GM18505 (cell line): ENCODE results near the gene IL17RB.

Experiments
- ATAC-seq: cut with Tn5 transposase; IDR thresholded peaks from one replicate; pipeline ENCODE4 v1.9.1; 2021; ENCODE audit not compliant: unreplicated experiment
- POLR2A ChIP-seq: IDR thresholded peaks from 4 replicates; pipeline ENCODE4 v1.6.1; 2011; ENCODE audit warnings: borderline replicate concordance; ENCODE audit not compliant: insufficient read depth, insufficient read length; ENCODE audit errors: extremely low read depth

The IL17RB gene

DNA sequence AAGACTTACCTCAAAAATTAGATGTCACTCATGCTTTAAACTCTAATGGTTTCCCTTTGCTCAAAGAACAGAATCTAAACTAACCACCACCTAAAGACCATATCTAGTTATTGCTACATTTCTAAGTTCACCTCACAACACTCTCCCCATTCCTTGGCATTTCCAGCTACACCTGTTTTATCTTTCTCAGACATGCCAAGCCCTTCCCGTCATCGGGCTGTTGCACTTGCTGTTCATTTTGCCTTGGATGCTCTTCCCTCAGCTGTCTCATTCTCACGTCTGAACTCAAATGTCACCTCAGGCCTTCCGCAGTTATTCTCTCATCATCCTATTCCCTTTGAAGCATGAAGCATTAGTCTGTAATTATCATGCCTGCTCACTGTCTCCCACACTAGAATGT, 36.6 kb downstream of the IL17RB start:
- no peak for ATAC-seq
- TF ChIP-seq POLR2A, result no peak

DNA sequence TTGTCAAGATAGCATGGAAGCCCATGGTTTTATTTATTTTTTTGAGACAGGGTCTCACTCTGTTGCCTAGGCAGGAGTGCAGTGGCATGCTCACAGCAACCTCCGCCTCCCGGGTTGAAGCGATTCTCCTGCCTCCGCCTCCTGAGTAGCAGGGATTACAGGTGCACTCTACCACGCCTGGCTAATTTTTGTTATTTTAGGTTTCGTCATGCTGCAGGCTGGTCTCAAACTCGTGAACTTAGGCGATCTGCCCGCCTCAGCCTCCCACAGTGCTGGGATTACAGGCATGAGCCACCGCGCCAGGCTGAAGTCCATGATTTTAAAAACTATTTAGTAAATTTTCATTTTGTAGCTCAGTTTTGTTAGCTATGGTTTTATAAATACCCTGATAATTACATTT, 38.3 kb downstream of the IL17RB start:
- no peak for TF ChIP-seq POLR2A
- ATAC-seq, result no peak

DNA sequence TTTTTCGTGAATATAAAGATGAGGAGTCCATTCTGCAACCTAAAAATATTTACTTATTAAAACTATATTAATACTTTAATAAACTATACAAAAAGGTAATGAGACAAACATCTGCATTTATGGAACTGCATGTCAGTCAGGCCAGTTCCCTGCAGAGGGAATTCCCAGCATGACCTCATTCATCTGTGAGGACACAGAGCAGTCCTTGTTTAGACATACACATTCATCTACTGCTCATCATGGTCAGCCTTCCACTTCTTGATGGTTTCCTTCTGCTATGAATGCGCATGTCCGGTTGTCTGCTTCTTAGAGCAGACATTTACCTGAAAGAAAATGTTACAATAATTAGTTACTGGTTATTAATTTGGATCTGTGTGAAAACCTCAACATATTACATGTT, 38.9 kb downstream of the IL17RB start:
- ATAC-seq, result no peak
- TF ChIP-seq POLR2A, result no peak

DNA sequence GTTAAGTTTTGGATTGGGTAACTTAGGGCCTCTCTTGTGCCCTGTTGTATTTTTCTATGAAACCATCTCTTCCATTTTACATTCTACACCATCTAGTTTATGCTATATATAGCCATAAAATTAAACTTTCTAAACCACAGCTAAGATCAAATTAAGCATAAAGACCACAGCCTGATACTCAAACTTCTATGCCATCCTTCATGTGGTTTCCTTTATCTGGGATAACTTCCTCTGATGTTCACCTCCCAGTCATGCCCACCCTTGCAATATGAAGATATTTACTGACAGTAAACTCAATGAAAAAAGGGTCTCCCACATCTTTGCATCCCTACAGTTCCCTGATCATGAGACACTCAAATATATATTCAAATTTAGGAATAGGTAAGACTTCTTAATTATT, 41.1 kb downstream of the IL17RB start:
- TF ChIP-seq POLR2A, result no peak
- ATAC-seq, result no peak

DNA sequence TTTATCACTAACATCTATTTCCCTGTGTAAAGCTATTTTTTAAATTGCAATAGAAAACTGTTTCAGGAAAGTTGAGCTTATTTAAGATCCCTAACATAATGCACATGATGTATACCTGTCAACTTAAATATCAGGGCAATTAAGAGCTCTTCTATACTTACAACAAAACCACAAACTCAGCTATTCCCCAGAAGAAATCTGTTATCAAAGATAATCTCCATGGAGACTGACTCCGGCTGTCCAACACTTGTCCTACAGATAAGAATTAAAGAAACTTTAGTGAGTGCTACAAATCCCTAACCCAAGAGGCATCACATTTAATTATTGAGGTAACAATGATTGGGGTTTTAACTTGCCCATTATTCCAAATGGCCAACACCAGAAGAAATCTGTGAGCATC, 41.9 kb downstream of the IL17RB start:
- ATAC-seq, result no peak
- no peak for TF ChIP-seq POLR2A

DNA sequence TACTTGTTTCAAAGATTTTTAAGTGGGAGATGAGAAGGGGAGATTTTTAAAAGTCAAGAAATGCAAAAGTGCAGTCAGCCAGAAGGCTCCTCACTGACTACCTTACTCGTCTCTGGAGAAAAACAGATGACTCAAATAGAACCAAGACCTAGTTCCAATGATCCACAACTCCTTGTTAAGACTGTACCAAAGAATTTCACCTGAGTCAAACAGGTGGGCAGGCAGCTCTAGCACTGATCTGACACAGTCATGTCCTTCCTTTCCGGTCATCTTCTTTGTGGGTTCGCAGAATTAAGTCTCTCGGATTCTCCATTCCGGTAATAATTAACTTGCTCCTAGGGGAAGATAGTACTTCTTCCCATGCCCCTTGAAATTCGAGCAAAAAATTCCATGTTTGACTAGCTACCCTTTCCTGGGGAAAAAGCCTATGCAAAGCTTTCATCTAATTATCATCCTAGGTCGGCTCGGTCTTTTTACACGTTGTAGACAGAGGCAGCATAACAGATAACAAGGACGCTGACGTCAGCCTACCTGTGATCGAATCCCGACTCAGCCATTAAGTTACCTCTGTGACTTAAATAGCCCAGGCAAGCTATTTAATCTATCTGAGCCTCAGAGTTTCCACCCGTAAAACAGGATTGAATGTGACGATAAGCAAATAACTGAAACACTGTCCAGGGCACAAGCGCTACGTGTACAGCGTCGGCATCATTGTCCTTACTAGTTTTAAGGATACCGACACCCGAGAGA, 44.5 kb downstream of the IL17RB start:
- no peak for ATAC-seq
- TF ChIP-seq POLR2A, result no peak

DNA sequence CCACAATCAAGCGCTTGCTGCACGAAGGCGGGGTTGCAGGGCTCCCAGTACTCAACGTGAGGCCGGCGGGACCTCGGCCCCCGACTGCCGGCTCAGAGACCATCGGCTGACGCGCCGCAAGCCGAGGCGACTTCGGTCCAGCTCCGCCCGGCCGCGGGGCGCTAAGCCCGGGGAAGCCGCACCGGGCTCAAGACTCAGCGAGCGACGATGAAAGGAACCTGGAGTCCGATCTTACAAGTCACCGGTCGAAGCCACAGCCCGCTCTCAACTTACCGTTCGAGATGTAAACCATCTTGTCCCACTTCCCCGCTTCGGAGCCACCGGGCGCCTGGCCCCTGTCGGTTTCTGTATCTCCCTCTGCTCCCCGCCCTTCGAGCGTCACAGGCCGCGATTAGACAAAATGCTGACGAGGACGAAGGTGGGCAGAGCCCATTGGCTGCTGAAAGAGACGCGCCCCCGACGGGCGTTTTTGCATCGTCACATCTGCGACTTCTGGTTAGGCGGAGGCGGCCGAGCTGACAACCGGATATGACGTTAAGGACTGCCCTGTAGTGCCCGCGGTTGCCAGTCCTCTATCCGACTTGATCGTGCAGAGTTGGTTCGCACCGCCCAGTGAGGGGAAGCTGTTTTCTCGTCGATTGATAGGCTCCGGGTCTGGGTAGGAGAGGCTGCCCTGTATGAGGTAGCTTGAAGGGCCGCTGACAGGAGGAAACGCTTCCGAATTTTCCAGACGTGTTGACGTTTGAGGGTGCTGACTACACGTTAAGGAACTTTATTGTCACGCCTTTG, 45.3 kb downstream of the IL17RB start, which contains the start of gene SELENOK:
Gene SELENOK, minus strand, starts transcription at position 363 of the 789 bp plus-strand sequence.
- peak; percentile 97 for ATAC-seq
- TF ChIP-seq POLR2A, result peak; percentile 93

DNA sequence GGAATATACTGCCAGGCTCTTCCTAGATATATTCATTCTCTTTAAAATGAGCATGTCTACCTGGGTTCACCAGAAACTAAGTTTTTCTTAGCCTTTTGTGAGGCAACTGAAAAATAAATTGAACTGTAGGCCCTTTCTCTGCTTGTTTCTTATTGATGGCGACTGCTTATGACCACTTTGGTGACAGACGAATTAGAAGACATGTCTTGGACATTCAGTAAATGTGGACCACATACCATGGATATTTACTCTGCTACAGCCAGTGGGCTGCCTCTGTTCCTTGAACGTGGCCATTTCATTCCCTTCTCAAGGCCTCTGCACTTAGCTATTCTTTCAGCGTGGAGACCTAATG, 45.9 kb downstream of the IL17RB start:
- no peak for TF ChIP-seq POLR2A

DNA sequence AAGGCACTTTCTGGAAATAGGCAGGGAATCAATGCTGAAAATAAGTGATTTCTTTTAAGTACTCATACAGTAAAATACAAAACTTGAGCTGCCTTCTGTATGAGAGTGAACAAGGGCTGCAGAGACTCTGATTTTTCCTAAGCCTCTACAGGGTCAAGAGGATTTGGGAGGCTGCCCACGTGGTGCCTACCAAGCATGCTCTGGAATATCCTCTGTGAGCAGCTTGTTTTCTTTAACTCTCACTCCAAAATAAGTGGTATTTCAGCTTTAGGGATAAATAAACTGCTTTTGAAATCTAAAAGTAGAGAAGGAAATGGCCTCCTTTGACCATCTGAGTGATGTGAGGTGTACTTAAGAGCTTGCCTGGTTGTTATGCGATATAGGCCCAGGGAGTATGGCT, 53.4 kb downstream of the IL17RB start:
- ATAC-seq, result no peak
- no peak for TF ChIP-seq POLR2A

More for the DNA sequence above, 45.9 kb downstream of the IL17RB start:
- ATAC-seq, result no peak

DNA sequence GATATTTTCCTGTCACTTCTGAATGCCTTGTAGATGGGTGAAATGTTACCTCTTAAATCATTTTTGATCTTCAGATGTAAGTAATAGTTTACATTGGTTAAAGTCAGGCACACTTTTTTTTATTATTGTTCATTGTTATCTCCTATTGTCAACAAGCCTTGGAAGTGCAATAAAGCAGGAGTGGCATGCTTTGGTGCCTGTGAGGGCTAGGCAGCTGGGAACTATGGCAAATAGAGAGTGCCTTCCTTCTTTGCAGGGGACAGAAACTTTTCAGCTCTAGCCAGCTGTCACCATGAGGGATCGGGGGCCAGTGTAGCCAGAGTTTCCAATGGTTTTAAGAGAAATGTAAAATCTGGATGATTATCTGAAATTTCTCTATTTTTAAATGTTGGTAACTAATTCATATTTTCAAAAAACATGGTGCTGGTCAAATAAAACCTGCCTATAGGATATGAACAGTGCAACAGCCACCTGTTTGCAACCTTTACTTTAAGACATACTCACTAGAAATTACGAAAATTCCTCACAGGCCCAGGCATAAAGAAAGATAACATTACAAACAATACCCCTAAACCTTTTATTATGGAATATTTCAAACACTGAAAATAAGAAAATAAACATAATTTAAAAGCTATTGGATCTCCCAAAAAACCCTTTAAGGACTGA, 54.4 kb downstream of the IL17RB start:
- TF ChIP-seq POLR2A, result no peak
- no peak for ATAC-seq

DNA sequence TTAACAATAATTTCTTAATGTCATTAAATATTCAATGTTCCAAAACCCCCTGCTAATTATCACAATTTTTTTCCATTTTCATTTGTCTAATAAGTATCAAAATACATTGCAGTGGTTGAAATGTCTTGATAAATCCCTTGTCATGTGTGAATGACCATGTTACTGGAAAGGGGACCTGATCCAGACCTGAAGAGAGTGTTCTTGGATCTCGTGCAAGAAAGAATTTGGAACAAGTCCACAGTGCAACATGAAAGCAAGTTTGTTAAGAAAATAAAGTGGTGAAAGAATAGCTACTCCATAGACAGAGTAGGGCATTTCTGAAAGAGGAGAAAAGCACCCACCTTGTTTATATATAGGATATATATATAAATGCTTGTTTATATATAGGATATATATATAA, 55.7 kb downstream of the IL17RB start:
- no peak for TF ChIP-seq POLR2A
- no peak for ATAC-seq

DNA sequence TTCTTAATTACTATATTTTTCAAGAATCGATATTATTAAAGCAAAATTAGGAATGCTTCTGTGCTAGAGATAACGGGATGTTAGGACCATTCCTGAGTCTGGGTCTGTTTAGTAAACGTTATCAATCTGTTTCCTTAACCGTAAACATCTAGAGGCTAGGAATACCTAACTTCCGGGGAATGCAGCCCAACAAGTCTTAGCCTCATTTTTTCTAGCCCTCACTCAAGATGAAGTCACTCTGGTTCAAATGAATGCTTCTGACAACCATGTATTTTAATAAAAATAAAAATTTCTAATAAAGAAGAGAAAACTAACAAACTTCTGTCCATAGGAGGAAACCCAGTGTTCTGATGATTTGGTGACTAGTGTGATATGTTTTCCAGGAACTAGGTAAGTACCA, 56.3 kb downstream of the IL17RB start:
- ATAC-seq, result no peak
- TF ChIP-seq POLR2A, result no peak

DNA sequence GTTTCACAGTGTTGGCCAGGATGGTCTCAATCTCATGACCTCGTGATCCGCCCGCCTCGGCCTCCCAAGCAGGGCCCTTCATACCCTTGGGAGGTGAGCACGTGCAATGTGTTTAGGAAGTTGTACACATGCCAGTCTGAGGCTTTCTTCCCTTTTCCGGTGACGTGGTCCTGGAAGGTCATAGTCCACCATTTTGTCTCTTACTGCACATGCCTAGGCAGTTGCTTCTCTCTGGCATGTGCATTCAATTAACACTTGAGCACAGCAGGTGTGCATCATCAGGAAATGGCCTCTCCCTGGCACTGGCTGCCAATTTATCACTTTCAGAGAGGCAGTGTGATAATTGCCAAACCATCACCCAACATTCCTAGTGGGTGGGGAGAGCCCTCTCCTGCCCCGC, 67.0 kb downstream of the IL17RB start:
- TF ChIP-seq POLR2A, result no peak
- no peak for ATAC-seq
